ENCODE data around the gene NOS1AP.

DNA sequence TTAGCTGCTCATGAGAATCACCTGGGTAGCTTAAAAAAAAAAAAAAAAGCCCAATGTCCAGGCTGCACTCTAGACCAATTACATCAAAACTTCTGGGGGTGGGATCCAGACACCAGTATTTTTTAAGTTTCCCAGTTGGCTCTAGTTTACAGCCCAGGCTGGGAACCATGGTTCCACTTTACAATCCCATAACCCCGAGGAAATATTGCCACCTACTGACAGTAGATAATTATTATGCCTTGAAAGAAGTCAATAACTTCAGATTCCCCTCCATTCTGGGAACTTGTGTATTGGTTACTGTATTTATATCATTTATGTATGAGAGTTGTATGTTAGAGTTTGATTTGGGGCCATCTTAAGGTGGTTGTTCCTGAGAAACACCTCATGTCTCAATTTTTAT lies 207.0 kb downstream of the NOS1AP start:
- TF ChIP-seq POLR2AphosphoS5 (IDR thresholded peaks at IDR 0.05; ENCODE audit: low read depth, low read length) (no peak), POLR2A (IDR thresholded peaks at IDR 0.05; ENCODE audit: low read depth, low read length) (no peak), SPI1 (IDR thresholded peaks at IDR 0.05; ENCODE audit: low read depth, low read length) (no peak)
